Endothelial cell of umbilical vein (primary cell): ENCODE results near the gene CDHR5. TPM values are rescaled to one million over a fixed set of nuclear protein-coding genes. Genes with fewer than 3 reads are reported as not detected.

Experiments
- BruUV-seq: library from RNA; stranded (reverse); fragments of 400-500 nt; replicated peaks from 2 replicates; lab custom pipeline; 2021; lab: Mats Ljungman, UMichigan
- CTCF ChIA-PET: fragments of 300-600, 350-600 bp; sonication (Branson Sonifier 250); formaldehyde crosslinking; loops from one replicate; lab custom pipeline; 2021; ENCODE audit warnings: antibody characterized with exemption, inconsistent platforms; lab: Charles Lee
- POLR2A ChIA-PET: fragments of 300-600, 350-600 bp; sonication (Branson Sonifier 250); formaldehyde crosslinking; loops from one replicate; lab custom pipeline; 2021; ENCODE audit warnings: antibody characterized with exemption, inconsistent platforms; lab: Charles Lee
- DNase-seq: peaks from one replicate; pipeline ENCODE4 v3.0.0-alpha.2; 2011; ENCODE audit warnings: low read depth, low spot score
- FAIRE-seq: peaks from 2 replicates; lab custom pipeline; 2011; peaks lifted over from hg19 to GRCh38; lab: Jason Lieb, UNC
- H2AFZ ChIP-seq: 2 replicates; pipeline ENCODE4 v1.6.0; 2012; ENCODE audit warnings: low read depth, low read length, control low read depth, inconsistent platforms
- H3K27ac ChIP-seq: 2 replicates; pipeline ENCODE4 v1.5.1; 2011; ENCODE audit warnings: low read depth, mild to moderate bottlenecking, control low read depth, low read length, moderate library complexity; ENCODE audit not compliant: insufficient read depth
- H3K27me3 ChIP-seq, 2 experiments: 2 replicates each; pipeline versions ENCODE4 v1.6.0 to v1.6.1; 2011; ENCODE audit warnings: low read length in 2 of 2, mixed read lengths in 1 of 2; ENCODE audit not compliant: control insufficient read depth in 2 of 2, insufficient read depth in 2 of 2
- H3K36me3 ChIP-seq, 2 experiments: 2 replicates in 1 of 2; 3 replicates in 1 of 2; pipeline ENCODE4 v1.5.1; 2011; ENCODE audit warnings: low read length in 2 of 2, mild to moderate bottlenecking in 1 of 2, moderate library complexity in 1 of 2; ENCODE audit not compliant: control insufficient read depth in 2 of 2, insufficient read depth in 2 of 2; ENCODE audit errors: extremely low read depth in 1 of 2
- H3K4me1 ChIP-seq: 3 replicates; pipeline ENCODE4 v1.5.1; 2011; ENCODE audit warnings: mild to moderate bottlenecking, low read length; ENCODE audit not compliant: control insufficient read depth, insufficient read depth; ENCODE audit errors: extremely low read depth
- H3K4me2 ChIP-seq: 2 replicates; pipeline ENCODE4 v1.6.1; 2011; ENCODE audit warnings: low read length, control low read depth, mixed read lengths; ENCODE audit not compliant: insufficient read depth
- H3K4me3 ChIP-seq, 3 experiments: fragments of 200-600 bp in 1 of 3; sonication (generic), shearing (Covaris generic) in 1 of 3; replicated peaks in 1 of 3; 2 replicates each; pipeline ENCODE4 v1.5.1; 2011 to 2016; ENCODE audit warnings: control low read depth in 3 of 3, low read length in 3 of 3, mild to moderate bottlenecking in 2 of 3, inconsistent platforms in 1 of 3, low read depth in 1 of 3, moderate library complexity in 1 of 3; ENCODE audit not compliant: insufficient read depth in 1 of 3
- H3K79me2 ChIP-seq: 2 replicates; pipeline ENCODE4 v1.6.0; 2012; ENCODE audit warnings: low read length, inconsistent platforms; ENCODE audit not compliant: control insufficient read depth, insufficient read depth
- H3K9ac ChIP-seq: replicated peaks from 2 replicates; pipeline ENCODE3; 2011; ENCODE audit warnings: low read length, control low read depth; ENCODE audit not compliant: insufficient read depth; ENCODE audit errors: extremely low read depth
- H3K9me1 ChIP-seq: replicated peaks from 3 replicates; pipeline ENCODE4 v1.6.0; 2011; ENCODE audit warnings: mild to moderate bottlenecking, low read length; ENCODE audit not compliant: control insufficient read depth, insufficient read depth; ENCODE audit errors: extremely low read depth
- H3K9me3 ChIP-seq: replicated peaks from 2 replicates; pipeline ENCODE4 v1.5.1; 2012; ENCODE audit warnings: low read length, inconsistent platforms; ENCODE audit not compliant: control insufficient read depth, insufficient read depth
- H4K20me1 ChIP-seq: replicated peaks from 2 replicates; pipeline ENCODE3; 2011; ENCODE audit warnings: mild to moderate bottlenecking, low read length; ENCODE audit not compliant: control insufficient read depth, insufficient read depth; ENCODE audit errors: extremely low read depth
- EZH2 ChIP-seq: IDR thresholded peaks from 2 replicates; pipeline ENCODE4 v1.6.1; 2012; ENCODE audit warnings: borderline replicate concordance, low read depth, mild to moderate bottlenecking, moderate library complexity, low read length, inconsistent platforms; ENCODE audit not compliant: severe bottlenecking
- FOS ChIP-seq: IDR thresholded peaks from 2 replicates; pipeline ENCODE4 v1.6.1; 2011; ENCODE audit warnings: mild to moderate bottlenecking, low read length, moderate library complexity, borderline replicate concordance; ENCODE audit not compliant: insufficient read depth
- GATA2 ChIP-seq: IDR thresholded peaks from 2 replicates; pipeline ENCODE4 v1.7.0; 2011; ENCODE audit warnings: low read depth, mild to moderate bottlenecking, moderate library complexity, mixed read lengths, low read length; ENCODE audit not compliant: insufficient read length, insufficient read depth
- JUN ChIP-seq: IDR thresholded peaks from 2 replicates; pipeline ENCODE4 v1.6.1; 2011; ENCODE audit warnings: borderline replicate concordance, low read depth; ENCODE audit not compliant: insufficient read length, insufficient read depth
- MYC ChIP-seq: IDR thresholded peaks from one replicate; pipeline ENCODE4 v1.6.1; 2011; ENCODE audit warnings: mild to moderate bottlenecking, low read depth, low read length
- POLR2A ChIP-seq: IDR thresholded peaks from 2 replicates; pipeline ENCODE4 v1.6.1; 2012; ENCODE audit warnings: low read depth, mild to moderate bottlenecking, control low read depth, low read length
- POLR2AphosphoS5 ChIP-seq: IDR thresholded peaks from 2 replicates; pipeline ENCODE4 v1.6.1; 2012; ENCODE audit warnings: low read depth, mild to moderate bottlenecking, control low read depth, low read length, moderate library complexity; ENCODE audit not compliant: insufficient read depth
- dilution Hi-C: fragments of 300-500 bp; cut with MboI; formaldehyde crosslinking; loops from one replicate; pipeline ENCODE4 v1.15.0; 2019; ENCODE audit warnings: low sequenced_read_pairs; ENCODE audit not compliant: extremely low pct_ligation_motif_present
- intact Hi-C: fragments of 100-400 bp; cut with micrococcal nuclease; formaldehyde crosslinking; loops from one replicate; pipeline ENCODE4 v1.10.0; 2022
- polyA plus RNA-seq, 4 experiments: library from polyadenylated mRNA; depleted of rRNA in 3 of 4; stranded (reverse) in 3 of 4; unstranded in 1 of 4; fragments of >200 nt; gene quantifications; 2 replicates each; pipeline versions ENCODE4 v1.2.1 to v1.2.3, GENCODE V29; 2011 to 2012; ENCODE audit warnings: missing spikeins in 1 of 4
- total RNA-seq: library from RNA; stranded (reverse); gene quantifications from 2 replicates; pipeline ENCODE4 v1.2.3, GENCODE V29; 2021
- TF ChIP-seq, protein P1 (sequence below), 2 donors: IDR thresholded peaks; 1 replicate in 1 of 2; 2 replicates in 1 of 2; pipeline ENCODE4 v1.5.1; 2011; ENCODE audit warnings: low read length in 2 of 2, mild to moderate bottlenecking in 2 of 2, moderate library complexity in 2 of 2, control low read depth in 1 of 2, inconsistent platforms in 1 of 2, low read depth in 1 of 2; ENCODE audit not compliant: insufficient read depth in 1 of 2; ENCODE audit errors: extremely low read depth in 1 of 2
- TF ChIP-seq, protein P2 (sequence below): IDR thresholded peaks from 2 replicates; pipeline ENCODE4 v1.6.1; 2011; ENCODE audit not compliant: insufficient read depth, insufficient read length

The CDHR5 gene
- total and polyA plus RNA-seq, 2 donors (not counting 3 experiments of a cell fraction or from before 2014, with no cell fraction given): not detected

DNA sequence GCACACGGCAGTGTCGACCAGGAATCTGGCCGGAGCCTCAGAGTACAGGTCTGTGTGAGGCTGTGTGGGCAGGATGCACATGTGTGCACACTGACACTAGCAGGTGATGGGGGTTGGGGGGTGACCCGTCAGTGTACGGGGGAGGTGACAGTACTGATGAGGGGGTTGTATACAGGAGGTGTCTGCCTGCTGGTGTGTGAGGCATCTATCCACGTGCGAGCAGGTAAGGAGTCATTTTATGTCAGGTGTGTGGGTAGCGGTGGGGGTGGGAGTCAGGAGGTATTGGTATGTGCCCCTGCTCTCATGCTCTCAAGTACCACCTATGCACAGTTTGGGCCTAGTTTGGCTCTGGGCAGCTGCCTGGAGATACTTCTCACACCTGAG, 53.0 kb downstream of the CDHR5 start:
- Histone ChIP-seq H3K4me1 (peaks cover 11% of the 10 kb centered on the region), H3K79me2 (peaks cover 3% of the 10 kb centered on the region), H3K9me1 (no peaks in the 10 kb centered on the region), H3K4me2 (no peak overlapping the region), H3K9ac (no peak overlapping the region), H3K27ac (no peak overlapping the region), H3K9me3 (no peaks in the 10 kb centered on the region), H3K4me3 (no peak overlapping the region), H3K36me3 (no peaks in the 10 kb centered on the region), H4K20me1 (no peaks in the 10 kb centered on the region), H3K27me3 (peaks cover 8 to 10% of the 10 kb centered on the region in 2 experiments), H2AFZ (no peak overlapping the region)
- dilution Hi-C loops (no loop called here), intact Hi-C loops (no loop called here)
- DNase-seq (no peak), FAIRE-seq (no peak)
- ChIA-PET POLR2A (interaction anchor here (1.1 kb wide), 1 partner anchor 16 kb away, joined by 3 read pairs; no protein-coding TSS in a partner anchor), CTCF (no interaction called here)
- TF ChIP-seq FOS (no peak), GATA2 (no peak), POLR2AphosphoS5 (no peak), MYC (no peak), EZH2 (no peak), POLR2A (no peak), JUN (no peak)
- TF ChIP-seq, protein P1, sequence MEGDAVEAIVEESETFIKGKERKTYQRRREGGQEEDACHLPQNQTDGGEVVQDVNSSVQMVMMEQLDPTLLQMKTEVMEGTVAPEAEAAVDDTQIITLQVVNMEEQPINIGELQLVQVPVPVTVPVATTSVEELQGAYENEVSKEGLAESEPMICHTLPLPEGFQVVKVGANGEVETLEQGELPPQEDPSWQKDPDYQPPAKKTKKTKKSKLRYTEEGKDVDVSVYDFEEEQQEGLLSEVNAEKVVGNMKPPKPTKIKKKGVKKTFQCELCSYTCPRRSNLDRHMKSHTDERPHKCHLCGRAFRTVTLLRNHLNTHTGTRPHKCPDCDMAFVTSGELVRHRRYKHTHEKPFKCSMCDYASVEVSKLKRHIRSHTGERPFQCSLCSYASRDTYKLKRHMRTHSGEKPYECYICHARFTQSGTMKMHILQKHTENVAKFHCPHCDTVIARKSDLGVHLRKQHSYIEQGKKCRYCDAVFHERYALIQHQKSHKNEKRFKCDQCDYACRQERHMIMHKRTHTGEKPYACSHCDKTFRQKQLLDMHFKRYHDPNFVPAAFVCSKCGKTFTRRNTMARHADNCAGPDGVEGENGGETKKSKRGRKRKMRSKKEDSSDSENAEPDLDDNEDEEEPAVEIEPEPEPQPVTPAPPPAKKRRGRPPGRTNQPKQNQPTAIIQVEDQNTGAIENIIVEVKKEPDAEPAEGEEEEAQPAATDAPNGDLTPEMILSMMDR (IDR thresholded peaks at IDR 0.05; ENCODE audit: extremely low read depth in 1 of 2, insufficient read depth in 1 of 2, low read depth in 1 of 2, low read length in 2 of 2): no peak
- TF ChIP-seq, protein P2, sequence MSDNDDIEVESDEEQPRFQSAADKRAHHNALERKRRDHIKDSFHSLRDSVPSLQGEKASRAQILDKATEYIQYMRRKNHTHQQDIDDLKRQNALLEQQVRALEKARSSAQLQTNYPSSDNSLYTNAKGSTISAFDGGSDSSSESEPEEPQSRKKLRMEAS: no peak
- no TSS peak for BruUV-seq
